IMR-90 (cell line): ENCODE data around the gene RND1. TPM values are rescaled to one million over a fixed set of nuclear protein-coding genes. Genes with fewer than 3 reads are reported as not detected.

Experiments
- BHLHE40 ChIP-seq: fragments of 150-350 bp; IDR thresholded peaks from 2 replicates; pipeline ENCODE4 v1.6.1; 2016; ENCODE audit warnings: mild to moderate bottlenecking, low read depth, low read length
- MAFK ChIP-seq: IDR thresholded peaks from 2 replicates; pipeline ENCODE4 v1.6.1; 2012; ENCODE audit warnings: low read depth, low read length, improper control_type of control experiment
- MAZ ChIP-seq: IDR thresholded peaks from 2 replicates; pipeline ENCODE4 v1.6.1; 2012; ENCODE audit warnings: low read depth, mild to moderate bottlenecking, low read length, improper control_type of control experiment, moderate library complexity, borderline replicate concordance
- POLR2A ChIP-seq: IDR thresholded peaks from 2 replicates; pipeline ENCODE4 v1.6.1; 2012; ENCODE audit warnings: mild to moderate bottlenecking, low read depth, low read length
- RFX5 ChIP-seq: IDR thresholded peaks from 2 replicates; pipeline ENCODE4 v1.8.0; 2012; ENCODE audit warnings: low read depth, mild to moderate bottlenecking, low read length, moderate library complexity
- polyA plus RNA-seq, 3 experiments: library from polyadenylated mRNA; depleted of rRNA; stranded (reverse); fragments of >200 nt; gene quantifications; 2 replicates each; pipeline ENCODE4 v1.2.3, GENCODE V29; 2012; ENCODE audit warnings: low replicate concordance in 1 of 3
- total RNA-seq: library from RNA; depleted of rRNA; stranded (reverse); fragments of >200 nt; gene quantifications from 2 replicates; pipeline ENCODE4 v1.2.3, GENCODE V29; 2012

Gene RND1
- total and polyA plus RNA-seq, 2 of the 4 experiments (the other 2 are of a cell fraction), result under 0.01 to 0.21 TPM

- TF ChIP-seq BHLHE40 (no peak), POLR2A (no peak; the same call in 1 of the 2 replicates), MAFK (no peak), MAZ (no peak), RFX5 (no peak)
Observed at GRCh38 chr12:48852734-48853688, 12.7 kb downstream of the RND1 start (continued).
